Panc1 (cell line): ENCODE results near the gene NFATC4. TPM values are rescaled to one million over a fixed set of nuclear protein-coding genes. Genes with fewer than 3 reads are reported as not detected.

Experiments
- ATAC-seq: fragments of 200-7000 bp; cut with Tn5 transposase; 2 replicates; pipeline ENCODE4 v1.9.1; 2020; ENCODE audit warnings: mild to moderate bottlenecking, moderate library complexity
- BruUV-seq: library from RNA; stranded (reverse); fragments of 400-500 nt; replicated peaks from 2 replicates; lab custom pipeline; 2021; lab: Mats Ljungman, UMichigan
- CTCF ChIA-PET: fragments of 300-600 bp; sonication (Branson Sonifier 250); formaldehyde crosslinking; loops from one replicate; lab custom pipeline; 2022; ENCODE audit warnings: antibody characterized with exemption; lab: Charles Lee
- POLR2A ChIA-PET: fragments of 300-600 bp; sonication (Branson Sonifier 250); formaldehyde crosslinking; loops from one replicate; lab custom pipeline; 2022; ENCODE audit warnings: antibody characterized with exemption; lab: Charles Lee
- DNase-seq: peaks from one replicate; pipeline ENCODE4 v3.0.0-alpha.2; 2010; ENCODE audit warnings: low read depth, low spot score
- H3K27ac ChIP-seq: 2 replicates; pipeline ENCODE4 v1.5.1; 2011; ENCODE audit warnings: mild to moderate bottlenecking, low read length, inconsistent platforms
- H3K27me3 ChIP-seq: fragments of 200-500 bp; sonication (Bioruptor generic); 2 replicates; pipeline ENCODE4 v1.6.0; 2014; ENCODE audit warnings: low read length, inconsistent platforms; ENCODE audit not compliant: control insufficient read depth, insufficient read depth
- H3K36me3 ChIP-seq: fragments of 200-500 bp; sonication (Bioruptor generic); 2 replicates; pipeline ENCODE4 v1.5.1; 2014; ENCODE audit warnings: inconsistent platforms, mild to moderate bottlenecking, low read length, moderate library complexity; ENCODE audit not compliant: control insufficient read depth, insufficient read depth
- H3K4me1 ChIP-seq: 2 replicates; pipeline ENCODE4 v1.5.1; 2011; ENCODE audit warnings: inconsistent platforms, mild to moderate bottlenecking, low read length, moderate library complexity; ENCODE audit not compliant: control insufficient read depth, insufficient read depth
- H3K4me3 ChIP-seq, 2 experiments: 2 replicates each; pipeline ENCODE4 v1.5.1; 2011 to 2012; ENCODE audit warnings: low read depth in 2 of 2, low read length in 2 of 2, mild to moderate bottlenecking in 2 of 2, inconsistent platforms in 1 of 2, moderate library complexity in 1 of 2
- H3K9me3 ChIP-seq: fragments of 200-500 bp; sonication (Bioruptor generic); 2 replicates; pipeline ENCODE4 v1.5.1; 2014; ENCODE audit warnings: low read depth, mild to moderate bottlenecking, inconsistent platforms, low read length, moderate library complexity; ENCODE audit not compliant: control insufficient read depth, insufficient read depth
- POLR2AphosphoS5 ChIP-seq: IDR thresholded peaks from 2 replicates; pipeline ENCODE4 v1.6.1; 2012; ENCODE audit warnings: mild to moderate bottlenecking, low read depth, low read length, moderate library complexity
- SIN3A ChIP-seq: IDR thresholded peaks from 2 replicates; pipeline ENCODE4 v1.6.1; 2012; ENCODE audit warnings: low read depth, mild to moderate bottlenecking, low read length, moderate library complexity, borderline replicate concordance; ENCODE audit not compliant: insufficient read depth
- TCF7L2 ChIP-seq: IDR thresholded peaks from 2 replicates; pipeline ENCODE4 v1.6.1; 2011; ENCODE audit warnings: mild to moderate bottlenecking, low read depth, low read length, inconsistent platforms
- in situ Hi-C: cut with HindIII; loops from 2 replicates; pipeline ENCODE4 v1.10.0; 2016; ENCODE audit warnings: low sequenced_read_pairs, low pct_unique_long_range_greater_than_20kb
- intact Hi-C: fragments of 100-400 bp; cut with micrococcal nuclease; formaldehyde crosslinking; loops from one replicate; pipeline ENCODE4 v1.10.0; 2022; ENCODE audit not compliant: unreplicated experiment
- total RNA-seq: library from RNA; stranded (reverse); gene quantifications from one replicate; pipeline ENCODE4 v1.2.1, GENCODE V29; 2021; ENCODE audit not compliant: unreplicated experiment
- TF ChIP-seq, protein P1 (sequence below): fragments of 450-650 bp; IDR thresholded peaks from 2 replicates; pipeline ENCODE4 v1.5.1; 2017; ENCODE audit warnings: mild to moderate bottlenecking
- TF ChIP-seq, protein P2 (sequence below), 2 experiments: IDR thresholded peaks; 2 replicates each; pipeline ENCODE4 v1.6.1; 2011 to 2012; ENCODE audit warnings: low read depth in 2 of 2, control low read depth in 1 of 2, low read length in 1 of 2, mild to moderate bottlenecking in 1 of 2, moderate library complexity in 1 of 2; ENCODE audit not compliant: insufficient read depth in 1 of 2

The NFATC4 gene
- total RNA-seq, 1 experiment from 2014 or later: 0.36 TPM

DNA sequence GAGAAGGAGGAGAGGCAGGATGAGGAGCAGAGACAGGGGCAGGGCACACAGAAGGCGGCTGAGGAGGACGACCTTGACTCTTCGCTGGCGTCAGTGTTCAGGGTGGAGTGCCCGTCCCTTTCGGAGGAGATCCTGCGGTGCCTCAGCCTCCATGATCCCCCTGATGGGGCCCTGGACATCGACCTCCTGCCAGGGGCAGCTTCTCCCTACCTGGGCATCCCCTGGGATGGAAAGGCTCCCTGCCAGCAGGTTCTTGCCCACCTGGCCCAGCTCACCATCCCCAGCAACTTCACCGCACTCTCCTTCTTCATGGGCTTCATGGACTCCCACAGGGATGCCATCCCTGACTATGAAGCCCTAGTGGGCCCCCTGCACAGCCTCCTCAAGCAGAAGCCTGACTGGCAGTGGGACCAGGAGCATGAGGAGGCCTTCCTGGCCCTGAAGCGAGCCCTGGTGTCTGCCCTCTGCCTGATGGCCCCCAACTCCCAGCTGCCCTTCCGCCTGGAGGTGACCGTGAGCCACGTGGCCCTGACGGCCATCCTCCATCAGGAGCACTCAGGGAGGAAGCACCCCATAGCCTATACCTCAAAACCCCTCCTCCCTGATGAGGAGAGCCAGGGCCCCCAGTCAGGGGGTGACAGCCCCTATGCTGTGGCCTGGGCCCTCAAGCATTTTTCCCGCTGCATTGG is 46.9 kb downstream of the NFATC4 start:
- H3K4me1 ChIP-seq: no peaks in the 10 kb centered on the region
- ATAC-seq (no peak), DNase-seq (no peak)
- ChIA-PET CTCF (no interaction called here), POLR2A (no interaction called here)
- intact Hi-C loops (no loop called here), in situ Hi-C loops (no loop called here)
- no peak overlapping the region for H3K27ac ChIP-seq
- no peaks in the 10 kb centered on the region for H3K36me3 ChIP-seq
- H3K27me3 ChIP-seq: no peaks in the 10 kb centered on the region
- H3K9me3 ChIP-seq: no peaks in the 10 kb centered on the region
- no TSS peak for BruUV-seq
- TF ChIP-seq, protein P1, sequence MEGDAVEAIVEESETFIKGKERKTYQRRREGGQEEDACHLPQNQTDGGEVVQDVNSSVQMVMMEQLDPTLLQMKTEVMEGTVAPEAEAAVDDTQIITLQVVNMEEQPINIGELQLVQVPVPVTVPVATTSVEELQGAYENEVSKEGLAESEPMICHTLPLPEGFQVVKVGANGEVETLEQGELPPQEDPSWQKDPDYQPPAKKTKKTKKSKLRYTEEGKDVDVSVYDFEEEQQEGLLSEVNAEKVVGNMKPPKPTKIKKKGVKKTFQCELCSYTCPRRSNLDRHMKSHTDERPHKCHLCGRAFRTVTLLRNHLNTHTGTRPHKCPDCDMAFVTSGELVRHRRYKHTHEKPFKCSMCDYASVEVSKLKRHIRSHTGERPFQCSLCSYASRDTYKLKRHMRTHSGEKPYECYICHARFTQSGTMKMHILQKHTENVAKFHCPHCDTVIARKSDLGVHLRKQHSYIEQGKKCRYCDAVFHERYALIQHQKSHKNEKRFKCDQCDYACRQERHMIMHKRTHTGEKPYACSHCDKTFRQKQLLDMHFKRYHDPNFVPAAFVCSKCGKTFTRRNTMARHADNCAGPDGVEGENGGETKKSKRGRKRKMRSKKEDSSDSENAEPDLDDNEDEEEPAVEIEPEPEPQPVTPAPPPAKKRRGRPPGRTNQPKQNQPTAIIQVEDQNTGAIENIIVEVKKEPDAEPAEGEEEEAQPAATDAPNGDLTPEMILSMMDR: no peak
- TF ChIP-seq TCF7L2: no peak
- TF ChIP-seq SIN3A: no peak
- TF ChIP-seq, protein P2, sequence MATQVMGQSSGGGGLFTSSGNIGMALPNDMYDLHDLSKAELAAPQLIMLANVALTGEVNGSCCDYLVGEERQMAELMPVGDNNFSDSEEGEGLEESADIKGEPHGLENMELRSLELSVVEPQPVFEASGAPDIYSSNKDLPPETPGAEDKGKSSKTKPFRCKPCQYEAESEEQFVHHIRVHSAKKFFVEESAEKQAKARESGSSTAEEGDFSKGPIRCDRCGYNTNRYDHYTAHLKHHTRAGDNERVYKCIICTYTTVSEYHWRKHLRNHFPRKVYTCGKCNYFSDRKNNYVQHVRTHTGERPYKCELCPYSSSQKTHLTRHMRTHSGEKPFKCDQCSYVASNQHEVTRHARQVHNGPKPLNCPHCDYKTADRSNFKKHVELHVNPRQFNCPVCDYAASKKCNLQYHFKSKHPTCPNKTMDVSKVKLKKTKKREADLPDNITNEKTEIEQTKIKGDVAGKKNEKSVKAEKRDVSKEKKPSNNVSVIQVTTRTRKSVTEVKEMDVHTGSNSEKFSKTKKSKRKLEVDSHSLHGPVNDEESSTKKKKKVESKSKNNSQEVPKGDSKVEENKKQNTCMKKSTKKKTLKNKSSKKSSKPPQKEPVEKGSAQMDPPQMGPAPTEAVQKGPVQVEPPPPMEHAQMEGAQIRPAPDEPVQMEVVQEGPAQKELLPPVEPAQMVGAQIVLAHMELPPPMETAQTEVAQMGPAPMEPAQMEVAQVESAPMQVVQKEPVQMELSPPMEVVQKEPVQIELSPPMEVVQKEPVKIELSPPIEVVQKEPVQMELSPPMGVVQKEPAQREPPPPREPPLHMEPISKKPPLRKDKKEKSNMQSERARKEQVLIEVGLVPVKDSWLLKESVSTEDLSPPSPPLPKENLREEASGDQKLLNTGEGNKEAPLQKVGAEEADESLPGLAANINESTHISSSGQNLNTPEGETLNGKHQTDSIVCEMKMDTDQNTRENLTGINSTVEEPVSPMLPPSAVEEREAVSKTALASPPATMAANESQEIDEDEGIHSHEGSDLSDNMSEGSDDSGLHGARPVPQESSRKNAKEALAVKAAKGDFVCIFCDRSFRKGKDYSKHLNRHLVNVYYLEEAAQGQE (IDR thresholded peaks at IDR 0.05; ENCODE audit: insufficient read depth in 1 of 2, low read depth in 2 of 2, low read length in 1 of 2): no peak
- no peak for TF ChIP-seq POLR2AphosphoS5
- no peak overlapping the region for H3K4me3 ChIP-seq

DNA sequence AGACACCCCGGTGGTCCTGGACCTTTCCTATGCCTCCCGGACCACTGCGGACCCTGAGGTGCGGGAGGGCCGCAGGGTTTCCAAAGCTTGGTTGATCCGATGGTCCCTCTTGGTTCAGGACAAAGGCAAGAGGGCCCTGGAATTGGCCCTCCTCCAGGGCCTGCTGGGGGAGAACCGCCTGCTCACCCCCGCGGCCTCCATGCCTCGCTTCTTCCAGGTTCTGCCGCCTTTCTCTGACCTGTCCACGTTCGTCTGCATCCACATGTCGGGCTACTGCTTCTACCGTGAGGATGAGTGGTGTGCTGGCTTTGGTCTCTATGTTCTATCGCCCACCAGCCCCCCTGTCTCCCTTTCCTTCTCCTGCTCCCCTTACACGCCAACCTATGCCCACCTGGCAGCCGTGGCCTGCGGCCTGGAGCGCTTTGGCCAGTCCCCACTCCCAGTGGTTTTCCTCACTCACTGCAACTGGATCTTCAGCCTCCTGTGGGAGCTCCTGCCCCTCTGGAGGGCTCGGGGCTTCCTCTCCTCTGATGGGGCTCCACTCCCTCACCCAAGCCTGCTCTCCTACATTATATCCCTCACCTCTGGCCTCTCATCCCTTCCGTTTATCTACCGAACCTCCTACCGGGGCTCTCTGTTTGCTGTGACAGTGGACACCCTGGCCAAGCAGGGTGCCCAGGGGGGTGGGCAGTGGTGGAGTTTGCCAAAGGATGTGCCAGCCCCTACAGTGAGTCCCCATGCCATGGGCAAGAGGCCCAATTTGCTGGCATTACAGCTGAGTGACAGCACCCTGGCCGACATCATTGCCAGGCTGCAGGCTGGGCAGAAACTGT is 47.7 kb downstream of the NFATC4 start:
- Histone ChIP-seq H3K4me3 (no peak overlapping the region), H3K9me3 (no peaks in the 10 kb centered on the region), H3K27ac (no peak overlapping the region), H3K4me1 (no peaks in the 10 kb centered on the region), H3K36me3 (no peaks in the 10 kb centered on the region), H3K27me3 (no peaks in the 10 kb centered on the region)
- ChIA-PET POLR2A (no interaction called here), CTCF (no interaction called here)
- no TSS peak for BruUV-seq
- intact Hi-C loops (no loop called here), in situ Hi-C loops (no loop called here)
- no peak for ATAC-seq
- no peak for TF ChIP-seq POLR2AphosphoS5
- TF ChIP-seq TCF7L2: no peak
- TF ChIP-seq SIN3A: no peak
- TF ChIP-seq, protein P1: no peak
- TF ChIP-seq, protein P2 (IDR thresholded peaks at IDR 0.05; ENCODE audit: insufficient read depth in 1 of 2, low read depth in 2 of 2, low read length in 1 of 2): no peak
- DNase-seq: no peak
